Kidney (tissue), 14 donors: ENCODE measurements around the gene HNRNPC. TPM values are rescaled to one million over a fixed set of nuclear protein-coding genes. Genes with fewer than 3 reads are reported as not detected.

Experiments used
- DNase-seq, 5 donors: peaks; one replicate each; pipeline ENCODE4 v3.0.0-alpha.2; 2013 to 2020
- FAIRE-seq: peaks from 2 replicates; lab custom pipeline; 2012; peaks lifted over from hg19 to GRCh38; lab: Jason Lieb, UNC
- H3K27ac ChIP-seq, 2 donors: one replicate each; pipeline ENCODE4 v1.7.0; 2013; ENCODE audit warnings: low read depth in 2 of 2, low read length in 2 of 2, inconsistent platforms in 1 of 2
- H3K27me3 ChIP-seq: one replicate; pipeline ENCODE4 v1.7.1; 2013; ENCODE audit warnings: low read length, inconsistent platforms; ENCODE audit not compliant: control insufficient read depth, insufficient read depth
- H3K36me3 ChIP-seq, 3 donors: one replicate each; pipeline versions ENCODE4 v1.7.0 to v1.7.1; 2013; ENCODE audit warnings: low read length in 3 of 3, control low read depth in 1 of 3, inconsistent platforms in 1 of 3; ENCODE audit not compliant: insufficient read depth in 3 of 3, control insufficient read depth in 2 of 3
- H3K4me1 ChIP-seq, 3 donors: one replicate each; pipeline versions ENCODE4 v1.7.0 to v1.7.1; 2013; ENCODE audit warnings: low read length in 3 of 3, inconsistent platforms in 1 of 3, low read depth in 1 of 3; ENCODE audit not compliant: control insufficient read depth in 2 of 3, insufficient read depth in 2 of 3
- H3K4me3 ChIP-seq, 3 donors: one replicate each; pipeline versions ENCODE4 v1.7.0 to v1.8.1; 2013; ENCODE audit warnings: low read length in 3 of 3, control low read depth in 1 of 3, inconsistent platforms in 1 of 3
- H3K9ac ChIP-seq, 3 donors: one replicate each; pipeline versions ENCODE4 v1.7.0 to v1.7.1; 2013; ENCODE audit warnings: low read length in 3 of 3, control low read depth in 1 of 3, inconsistent platforms in 1 of 3
- H3K9me3 ChIP-seq, 3 donors: one replicate each; pipeline versions ENCODE4 v1.7.0 to v1.7.1; 2013; ENCODE audit warnings: low read length in 3 of 3, control low read depth in 1 of 3, inconsistent platforms in 1 of 3; ENCODE audit not compliant: control insufficient read depth in 2 of 3, insufficient read depth in 1 of 3
- CTCF ChIP-seq: IDR thresholded peaks from 3 replicates; pipeline ENCODE4 v1.5.1; 2012; ENCODE audit warnings: mild to moderate bottlenecking, moderate library complexity, borderline replicate concordance; ENCODE audit not compliant: insufficient read depth; ENCODE audit errors: extremely low read depth
- intact Hi-C: fragments of 100-400 bp; cut with DNase I; formaldehyde crosslinking; loops from one replicate; pipeline ENCODE4 v1.11.1; 2022
- polyA plus RNA-seq: library from polyadenylated mRNA; stranded (reverse); fragments of 350-450 nt; fragmentation: Illumina TruSeq; extraction: RNeasy Lipid Tissue Mini Kit (QIAGEN cat#74804); gene quantifications from one replicate; pipeline ENCODE4 v1.2.3, GENCODE V29; 2014; ENCODE audit warnings: low read depth, low replicate concordance; ENCODE audit not compliant: insufficient read depth
- total RNA-seq: library from RNA; stranded (reverse); fragmentation: NEBNext Ultra II Directional; extraction: Animal tissue kit (Norgen Biotek cat#: 25700); gene quantifications from one replicate; pipeline ENCODE4 v1.2.1, GENCODE V29; 2021
- donor health status: control.
- donor health status: control.
- donor health status: control.
- donor health status: control.
- donor health status: control.
- donor health status: DM: yes; HTN: yes; CAD: no.
- donor health status: Normal renal cell carcinoma (clear cell type).

HNRNPC gene
- total and polyA plus RNA-seq, 2 donors from 2014 or later = 398 to 462 TPM

GRCh38 chr14:21264025-21264801 lies 5.0 kb downstream of the HNRNPC start:
- intact Hi-C loops = no loop called here
- Histone ChIP-seq H3K9me3 (no peaks in the 10 kb centered on the region), H3K9ac (no peak overlapping the region), H3K4me3 (no peak overlapping the region), H3K27me3 (no peaks in the 10 kb centered on the region), H3K27ac (peak overlapping the region; percentile 10 to 15), H3K4me1 (peaks cover 3 to 20% (median 19%) of the 10 kb centered on the region in 3 donors), H3K36me3 (peaks cover 9 to 26% (median 12%) of the 10 kb centered on the region in 3 donors)
- no peak for TF ChIP-seq CTCF
- DNase-seq (no peak), FAIRE-seq (no peak)

- no peak overlapping the region for H3K4me3 ChIP-seq
- DNase-seq (peak in 1 of 5 donors; percentile 21), FAIRE-seq (no peak)
- H3K9me3 ChIP-seq = no peaks in the 10 kb centered on the region
- H3K9ac ChIP-seq = no peak overlapping the region
- H3K36me3 ChIP-seq = peaks cover 13 to 33% (median 17%) of the 10 kb centered on the region in 3 donors
- no peak for TF ChIP-seq CTCF
- H3K27ac ChIP-seq = peak overlapping the region in 1 of 2 donors; percentile 10
- intact Hi-C loops = no loop called here
- no peaks in the 10 kb centered on the region for H3K27me3 ChIP-seq
- H3K4me1 ChIP-seq = peaks cover 3 to 24% (median 22%) of the 10 kb centered on the region in 3 donors
Measured at GRCh38 chr14:21263284-21264024, 5.8 kb downstream of the HNRNPC start.

DNA sequence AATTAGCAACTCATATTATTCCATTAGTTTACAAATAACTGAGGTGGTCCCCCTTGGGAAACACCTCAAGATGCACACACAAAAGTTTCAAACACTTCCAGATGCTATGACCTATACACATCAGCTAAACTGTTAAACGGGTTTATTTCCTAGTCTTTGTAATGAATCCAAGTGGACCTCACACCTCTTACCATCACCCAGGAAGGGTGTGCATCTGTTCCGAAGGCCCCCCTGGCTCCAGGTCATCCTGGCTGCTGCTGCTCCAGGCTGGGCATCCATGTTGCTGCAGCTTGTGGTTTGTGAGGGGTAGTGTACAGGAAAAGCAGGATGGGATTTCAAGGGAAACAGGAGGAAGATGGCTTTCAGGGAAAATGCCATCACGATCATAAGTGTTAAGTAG lies 6.8 kb downstream of the HNRNPC start:
- intact Hi-C loops = no loop called here
- H3K27me3 ChIP-seq = no peaks in the 10 kb centered on the region

More for the DNA sequence above, 6.8 kb downstream of the HNRNPC start:
- no peak overlapping the region for H3K9ac ChIP-seq
- TF ChIP-seq CTCF = no peak
- H3K4me1 ChIP-seq = peaks cover 3 to 27% (median 24%) of the 10 kb centered on the region in 3 donors
- no peaks in the 10 kb centered on the region for H3K9me3 ChIP-seq
- H3K36me3 ChIP-seq = peaks cover 14 to 38% (median 17%) of the 10 kb centered on the region in 3 donors
- peak overlapping the region in 1 of 3 donors; percentile 19 for H3K4me3 ChIP-seq
- FAIRE-seq (no peak), DNase-seq (no peak)
- H3K27ac ChIP-seq = no peak overlapping the region
